LNCaP clone FGC (cell line): Measurements from ENCODE around the gene MAGI1.

Source experiments
- DNase-seq: peaks from one replicate; pipeline ENCODE4 v3.0.0-alpha.2; 2011; ENCODE audit warnings: low read depth
- H3K4me3 ChIP-seq: 2 replicates; pipeline ENCODE4 v1.5.1; 2011; ENCODE audit warnings: mild to moderate bottlenecking, low read depth, low read length, control low read depth
- CTCF ChIP-seq: IDR thresholded peaks from 2 replicates; pipeline ENCODE4 v1.5.1; 2012; ENCODE audit warnings: mild to moderate bottlenecking; ENCODE audit not compliant: control insufficient read depth, insufficient read depth; ENCODE audit errors: extremely low read depth

MAGI1 gene

GRCh38 chr3:66004244-66004643 is 34.5 kb downstream of the MAGI1 start:
- no peak for DNase-seq
- no peak for TF ChIP-seq CTCF
- no peak overlapping the region for H3K4me3 ChIP-seq

GRCh38 chr3:66001626-66002025 is 37.1 kb downstream of the MAGI1 start:
- DNase-seq = peak; percentile 59
- H3K4me3 ChIP-seq = no peak overlapping the region
- no peak for TF ChIP-seq CTCF

GRCh38 chr3:66000506-66000905 is 38.2 kb downstream of the MAGI1 start:
- H3K4me3 ChIP-seq = no peak overlapping the region
- no peak for DNase-seq
- TF ChIP-seq CTCF = no peak

- H3K4me3 ChIP-seq = no peak overlapping the region
- DNase-seq = no peak
- TF ChIP-seq CTCF = no peak
Measured at GRCh38 chr3:65999606-66000005, 39.1 kb downstream of the MAGI1 start.

GRCh38 chr3:65996589-65996988 is 42.1 kb downstream of the MAGI1 start:
- H3K4me3 ChIP-seq = no peak overlapping the region
- DNase-seq = no peak
- TF ChIP-seq CTCF = no peak

GRCh38 chr3:65995515-65995914 is 43.2 kb downstream of the MAGI1 start:
- TF ChIP-seq CTCF = no peak
- DNase-seq = no peak
- no peak overlapping the region for H3K4me3 ChIP-seq

GRCh38 chr3:65995030-65995429 is 43.7 kb downstream of the MAGI1 start:
- no peak for DNase-seq
- no peak overlapping the region for H3K4me3 ChIP-seq
- TF ChIP-seq CTCF = no peak
